ENCODE results near the gene CRAT. TPM values are rescaled to one million over a fixed set of nuclear protein-coding genes. Genes with fewer than 3 reads are reported as not detected.

The CRAT gene
- total RNA-seq, 1 experiment from 2014 or later = 10.1 TPM

DNA sequence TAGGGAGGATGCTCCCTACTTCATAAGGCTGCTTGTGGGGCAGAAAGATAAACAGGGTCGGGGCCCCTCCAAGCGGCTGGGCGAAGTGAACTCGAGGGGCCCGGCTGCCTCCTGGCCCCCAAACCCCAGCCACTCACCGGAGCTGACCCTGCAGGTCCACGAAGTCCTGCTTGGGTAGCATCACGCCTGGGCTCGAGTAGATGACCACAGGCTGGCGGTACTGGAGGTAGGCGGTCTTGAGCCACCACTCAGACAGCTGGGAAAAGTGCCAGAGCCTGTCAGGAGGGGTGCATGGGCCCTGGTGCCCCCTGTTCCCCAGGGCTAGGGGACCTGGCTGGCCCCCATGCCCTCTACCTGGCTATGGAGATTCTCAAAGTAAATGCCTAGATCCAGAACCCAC is 6.5 kb downstream of the CRAT start:
- Histone ChIP-seq H3K27me3 (replicated peaks; ENCODE audit: insufficient read depth, low read depth, low read length, poor library complexity) (no peaks in the 10 kb centered on the region), H3K4me3 (ENCODE audit: low read depth, low read length, poor library complexity, severe bottlenecking) (no peak overlapping the region), H3K27ac (ENCODE audit: low read depth, low read length, poor library complexity, severe bottlenecking) (no peak overlapping the region), H3K4me1 (ENCODE audit: insufficient read depth, low read length, poor library complexity, severe bottlenecking) (peaks cover 2% of the 10 kb centered on the region), H3K9me3 (ENCODE audit: low read depth, low read length, poor library complexity, severe bottlenecking) (no peaks in the 10 kb centered on the region), H3K36me3 (ENCODE audit: insufficient read depth, low read length, poor library complexity, severe bottlenecking) (no peaks in the 10 kb centered on the region)
- CTCF ChIA-PET = interaction anchor here (0.6 to 1.1 kb wide), 2 partner anchors 12 to 21 kb away, joined by 4 read pairs; no protein-coding TSS in a partner anchor
- POLR2A ChIA-PET (ENCODE audit: low non-redundant PET) = no interaction called here
- TF ChIP-seq EZH2 (IDR thresholded peaks at IDR 0.05; ENCODE audit: borderline replicate concordance, low read depth, low read length, poor library complexity, severe bottlenecking) = no peak
- intact Hi-C loops (cut with micrococcal nuclease; ENCODE audit: unreplicated experiment) = no loop called here
- BruUV-seq (replicated peaks) = no TSS peak
- no peak for DNase-seq (ENCODE audit: low spot score)

- Histone ChIP-seq H3K27me3 (replicated peaks; ENCODE audit: insufficient read depth, low read depth, low read length, poor library complexity) (no peaks in the 10 kb centered on the region), H3K27ac (ENCODE audit: low read depth, low read length, poor library complexity, severe bottlenecking) (no peak overlapping the region), H3K4me3 (ENCODE audit: low read depth, low read length, poor library complexity, severe bottlenecking) (no peak overlapping the region), H3K4me1 (ENCODE audit: insufficient read depth, low read length, poor library complexity, severe bottlenecking) (no peaks in the 10 kb centered on the region), H3K9me3 (ENCODE audit: low read depth, low read length, poor library complexity, severe bottlenecking) (no peaks in the 10 kb centered on the region), H3K36me3 (ENCODE audit: insufficient read depth, low read length, poor library complexity, severe bottlenecking) (no peaks in the 10 kb centered on the region)
- intact Hi-C loops (cut with micrococcal nuclease; ENCODE audit: unreplicated experiment) = no loop called here
- DNase-seq (ENCODE audit: low spot score) = no peak
- POLR2A ChIA-PET (ENCODE audit: low non-redundant PET) = no interaction called here
- no TSS peak for BruUV-seq (replicated peaks)
- TF ChIP-seq, protein P1, sequence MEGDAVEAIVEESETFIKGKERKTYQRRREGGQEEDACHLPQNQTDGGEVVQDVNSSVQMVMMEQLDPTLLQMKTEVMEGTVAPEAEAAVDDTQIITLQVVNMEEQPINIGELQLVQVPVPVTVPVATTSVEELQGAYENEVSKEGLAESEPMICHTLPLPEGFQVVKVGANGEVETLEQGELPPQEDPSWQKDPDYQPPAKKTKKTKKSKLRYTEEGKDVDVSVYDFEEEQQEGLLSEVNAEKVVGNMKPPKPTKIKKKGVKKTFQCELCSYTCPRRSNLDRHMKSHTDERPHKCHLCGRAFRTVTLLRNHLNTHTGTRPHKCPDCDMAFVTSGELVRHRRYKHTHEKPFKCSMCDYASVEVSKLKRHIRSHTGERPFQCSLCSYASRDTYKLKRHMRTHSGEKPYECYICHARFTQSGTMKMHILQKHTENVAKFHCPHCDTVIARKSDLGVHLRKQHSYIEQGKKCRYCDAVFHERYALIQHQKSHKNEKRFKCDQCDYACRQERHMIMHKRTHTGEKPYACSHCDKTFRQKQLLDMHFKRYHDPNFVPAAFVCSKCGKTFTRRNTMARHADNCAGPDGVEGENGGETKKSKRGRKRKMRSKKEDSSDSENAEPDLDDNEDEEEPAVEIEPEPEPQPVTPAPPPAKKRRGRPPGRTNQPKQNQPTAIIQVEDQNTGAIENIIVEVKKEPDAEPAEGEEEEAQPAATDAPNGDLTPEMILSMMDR (conservative IDR thresholded peaks at IDR 0.05; ENCODE audit: low read depth, low read length) = no peak
- no peak for TF ChIP-seq EZH2 (IDR thresholded peaks at IDR 0.05; ENCODE audit: borderline replicate concordance, low read depth, low read length, poor library complexity, severe bottlenecking)
- CTCF ChIA-PET = interaction anchor here (1.1 kb wide), 1 partner anchor 21 kb away, joined by 4 read pairs; no protein-coding TSS in a partner anchor
These were observed 7.0 kb downstream of the CRAT start for GRCh38 chr9:129103595-129103965.

DNA sequence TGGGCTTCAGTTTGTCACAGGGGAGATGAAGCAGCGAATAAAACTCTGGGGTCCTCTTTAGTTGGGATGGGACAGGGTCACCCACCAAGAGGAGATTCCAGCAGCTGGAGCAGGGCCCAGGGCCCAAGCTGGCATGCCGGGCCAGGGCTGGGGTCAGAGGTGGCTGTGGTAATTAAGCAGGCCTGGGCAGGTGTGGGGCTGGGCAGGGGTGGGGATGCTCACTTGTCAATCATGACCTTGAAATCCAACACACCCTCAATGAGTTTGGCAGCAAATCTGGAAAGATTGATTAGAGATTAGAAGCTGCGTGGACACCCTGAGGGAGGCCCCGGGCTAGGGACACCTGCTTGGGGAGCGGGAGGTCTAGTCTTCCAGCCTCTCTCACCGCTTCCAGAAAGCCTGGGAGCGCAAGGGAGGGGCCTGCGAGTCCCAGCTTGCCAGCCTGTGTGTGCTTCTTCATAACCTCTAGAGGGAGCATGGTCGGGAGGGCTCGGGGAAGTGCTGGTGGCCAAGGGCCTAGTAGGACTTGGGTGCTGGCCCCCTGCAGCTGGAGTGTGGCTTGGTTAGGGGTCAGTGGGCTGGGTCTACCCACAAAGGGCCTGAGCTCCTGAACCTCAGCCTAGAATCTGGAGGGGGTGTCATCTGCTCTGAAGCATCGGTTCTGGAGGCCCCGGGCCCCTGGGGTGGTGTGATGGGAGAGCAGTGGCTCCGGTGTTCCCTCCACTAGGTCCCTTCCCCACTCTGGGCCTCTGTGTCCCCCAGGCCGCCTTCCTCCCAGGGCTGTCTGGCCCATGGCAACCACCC is 7.6 kb downstream of the CRAT start:
- H3K27ac ChIP-seq (ENCODE audit: low read depth, low read length, poor library complexity, severe bottlenecking) = no peak overlapping the region
- no peak overlapping the region for H3K4me3 ChIP-seq (ENCODE audit: low read depth, low read length, poor library complexity, severe bottlenecking)
- no peaks in the 10 kb centered on the region for H3K9me3 ChIP-seq (ENCODE audit: low read depth, low read length, poor library complexity, severe bottlenecking)
- CTCF ChIA-PET = interaction anchor here (1.1 kb wide), 1 partner anchor 20 kb away, joined by 4 read pairs; no protein-coding TSS in a partner anchor
- no peaks in the 10 kb centered on the region for H3K27me3 ChIP-seq (replicated peaks; ENCODE audit: insufficient read depth, low read depth, low read length, poor library complexity)
- BruUV-seq (replicated peaks) = no TSS peak
- DNase-seq (ENCODE audit: low spot score) = peak; percentile 76
- intact Hi-C loops (cut with micrococcal nuclease; ENCODE audit: unreplicated experiment) = no loop called here
- no peaks in the 10 kb centered on the region for H3K36me3 ChIP-seq (ENCODE audit: insufficient read depth, low read length, poor library complexity, severe bottlenecking)
- POLR2A ChIA-PET (ENCODE audit: low non-redundant PET) = no interaction called here
- H3K4me1 ChIP-seq (ENCODE audit: insufficient read depth, low read length, poor library complexity, severe bottlenecking) = no peaks in the 10 kb centered on the region
- TF ChIP-seq EZH2 (IDR thresholded peaks at IDR 0.05; ENCODE audit: borderline replicate concordance, low read depth, low read length, poor library complexity, severe bottlenecking) = no peak
- TF ChIP-seq, protein P1 (conservative IDR thresholded peaks at IDR 0.05; ENCODE audit: low read depth, low read length) = peak; percentile 68

Measured in A673 (cell line).